GM12878 (cell line): ENCODE data around the gene IFT81. TPM values are rescaled to one million over a fixed set of nuclear protein-coding genes. Genes with fewer than 3 reads are reported as not detected.

Experiments used
- ATAC-seq: fragments of 200-7000 bp; cut with Tn5 transposase; 3 replicates; pipeline ENCODE4 v1.9.1; 2020; ENCODE audit warnings: mild to moderate bottlenecking, moderate library complexity
- BruUV-seq: library from RNA; stranded (reverse); fragments of 400-500 nt; replicated peaks from 2 replicates; lab custom pipeline; 2021; lab: Mats Ljungman, UMichigan
- CTCF ChIA-PET: fragments of 300-600 bp; sonication (Branson Sonifier 250); formaldehyde crosslinking; extraction: SDS; loops from one replicate; lab custom pipeline; 2021; ENCODE audit warnings: inconsistent platforms; lab: Yijun Ruan, JAX
- POLR2A ChIA-PET: fragments of 350-600 bp; formaldehyde crosslinking; extraction: SDS; loops from one replicate; lab custom pipeline; 2021; ENCODE audit warnings: inconsistent platforms; lab: Charles Lee
- RAD21 ChIA-PET: fragments of 300-600 bp; sonication (Branson Sonifier 250); formaldehyde crosslinking; loops from one replicate; lab custom pipeline; 2023; ENCODE audit warnings: antibody characterized with exemption; ENCODE audit not compliant: unreplicated experiment; lab: Charles Lee
- SMC1A ChIA-PET: fragments of 300-600 bp; sonication (Branson Sonifier 250); formaldehyde crosslinking; loops from one replicate; lab custom pipeline; 2023; ENCODE audit not compliant: unreplicated experiment, uncharacterized antibody; lab: Charles Lee
- DNase-seq: peaks from one replicate; pipeline ENCODE4 v3.0.0-alpha.2; 2011; ENCODE audit warnings: low read depth, low spot score
- FAIRE-seq: peaks from 3 replicates; lab custom pipeline; 2011; peaks lifted over from hg19 to GRCh38; lab: Jason Lieb, UNC
- H2AFZ ChIP-seq: 2 replicates; pipeline ENCODE4 v1.6.0; 2011; ENCODE audit warnings: low read depth, low read length, control low read depth; ENCODE audit not compliant: control insufficient read depth
- H3K27ac ChIP-seq: 2 replicates; pipeline ENCODE4 v1.5.1; 2011; ENCODE audit warnings: control low read depth; ENCODE audit not compliant: control insufficient read depth, insufficient read depth
- H3K27me3 ChIP-seq, 2 experiments: replicated peaks in 1 of 2; 2 replicates each; pipeline versions ENCODE4 v1.6.0 to v1.6.1; 2011; ENCODE audit warnings: low read length in 1 of 2; ENCODE audit not compliant: control insufficient read depth in 2 of 2, insufficient read depth in 2 of 2
- H3K36me3 ChIP-seq, 2 experiments: 2 replicates each; pipeline ENCODE4 v1.5.1; 2011; ENCODE audit warnings: low read length in 1 of 2; ENCODE audit not compliant: control insufficient read depth in 2 of 2, insufficient read depth in 2 of 2
- H3K4me1 ChIP-seq: 2 replicates; pipeline ENCODE4 v1.6.1; 2011; ENCODE audit warnings: mild to moderate bottlenecking, low read length, moderate library complexity, mixed read lengths; ENCODE audit not compliant: control insufficient read depth, insufficient read depth
- H3K4me2 ChIP-seq: 2 replicates; pipeline ENCODE4 v1.6.0; 2011; ENCODE audit warnings: control low read depth; ENCODE audit not compliant: control insufficient read depth, insufficient read depth
- H3K4me3 ChIP-seq: fragments of 200-600 bp; sonication (generic); 2 replicates; pipeline ENCODE4 v1.5.1; 2016
- H3K79me2 ChIP-seq: 2 replicates; pipeline ENCODE4 v1.6.0; 2011; ENCODE audit warnings: low read length; ENCODE audit not compliant: control insufficient read depth, insufficient read depth
- H3K9ac ChIP-seq: 2 replicates; pipeline ENCODE4 v1.8.0; 2011; ENCODE audit warnings: low read length, control low read depth, mixed read lengths; ENCODE audit not compliant: control insufficient read depth, insufficient read depth
- H3K9me3 ChIP-seq: replicated peaks from 3 replicates; pipeline ENCODE4 v1.5.1; 2011; ENCODE audit warnings: mild to moderate bottlenecking, low read length; ENCODE audit not compliant: control insufficient read depth, insufficient read depth
- H4K20me1 ChIP-seq: 2 replicates; pipeline ENCODE4 v1.6.0; 2011; ENCODE audit not compliant: control insufficient read depth, insufficient read depth
- BCLAF1 ChIP-seq: fragments of 450-650 bp; IDR thresholded peaks from 2 replicates; pipeline ENCODE4 v1.6.1; 2017; ENCODE audit warnings: antibody characterized with exemption, mild to moderate bottlenecking, moderate library complexity
- CBFB ChIP-seq: IDR thresholded peaks from 2 replicates; pipeline ENCODE4 v1.6.1; 2016; ENCODE audit warnings: antibody characterized with exemption, low read depth
- FOXM1 ChIP-seq: IDR thresholded peaks from 2 replicates; pipeline ENCODE4 v1.6.1; 2012; ENCODE audit warnings: low read depth, mild to moderate bottlenecking, inconsistent platforms, low read length, moderate library complexity
- IRF4 ChIP-seq: IDR thresholded peaks from 2 replicates; pipeline ENCODE4 v1.6.1; 2011; ENCODE audit warnings: low read depth, low read length
- IRF5 ChIP-seq: fragments of 450-650 bp; IDR thresholded peaks from 2 replicates; pipeline ENCODE4 v1.6.1; 2017; ENCODE audit warnings: borderline replicate concordance
- MTA3 ChIP-seq: IDR thresholded peaks from 2 replicates; pipeline ENCODE4 v1.6.1; 2012; ENCODE audit warnings: low read length, inconsistent platforms, borderline replicate concordance
- MYC ChIP-seq: IDR thresholded peaks from 2 replicates; pipeline ENCODE4 v1.6.1; 2011; ENCODE audit warnings: mild to moderate bottlenecking, low read length, moderate library complexity, inconsistent platforms; ENCODE audit not compliant: insufficient read depth, insufficient replicate concordance, insufficient read length, severe bottlenecking
- PAX5 ChIP-seq: IDR thresholded peaks from 2 replicates; pipeline ENCODE4 v1.6.1; 2011; ENCODE audit warnings: low read depth, low read length, borderline replicate concordance
- SIN3A ChIP-seq: IDR thresholded peaks from 2 replicates; pipeline ENCODE4 v1.6.1; 2012; ENCODE audit warnings: low read depth, low read length, improper control_type of control experiment
- TBL1XR1 ChIP-seq: IDR thresholded peaks from 2 replicates; pipeline ENCODE4 v1.6.1; 2012; ENCODE audit warnings: low read depth, low read length, improper control_type of control experiment
- WGBS: methylation state at CpG from one replicate; pipeline ENCODE4 v1.1.6; 2016; ENCODE audit warnings: low lambda C conversion rate; ENCODE audit not compliant: insufficient replicate concordance, insufficient coverage; ENCODE audit errors: missing lambda C conversion rate; 5-methylcytosine and 5-hydroxymethylcytosine counted together
- in situ Hi-C: fragments of 300-500 bp; cut with MboI; formaldehyde crosslinking; loops from 9 replicates; pipeline ENCODE4 v1.14.3; 2018; ENCODE audit warnings: mixed read lengths
- intact Hi-C: fragments of 100-400 bp; cut with micrococcal nuclease; formaldehyde crosslinking; loops from one replicate; pipeline ENCODE4 v1.14.2; 2022; ENCODE audit not compliant: unreplicated experiment
- polyA plus RNA-seq, 11 experiments: library from polyadenylated mRNA; depleted of rRNA in 4 of 11; unstranded in 6 of 11; stranded (reverse) in 5 of 11; fragments of >200 nt; fragmentation: Nextera tagmentation in 4 of 11; fragmentation: Illumina TruSeq in 1 of 11; extraction: Ambion mirVana in 4 of 11; extraction: Trizol in 1 of 11; gene quantifications; 1 replicate in 1 of 11; 2 replicates in 10 of 11; pipeline versions ENCODE4 v1.2.1 to v1.2.3, GENCODE V29; 2011 to 2016; ENCODE audit warnings: inconsistent platforms in 2 of 11, missing spikeins in 2 of 11, low read depth in 1 of 11
- total RNA-seq, 4 experiments: library from RNA; depleted of rRNA in 3 of 4; stranded (reverse); fragments of >200 nt in 3 of 4; fragmentation: Illumina TruSeq in 1 of 4; extraction: Trizol in 1 of 4; gene quantifications; 2 replicates each; pipeline versions ENCODE4 v1.2.1 to v1.2.3, GENCODE V29; 2013 to 2021
- TF ChIP-seq, protein P1 (sequence below): fragments of 450-650 bp; formaldehyde crosslinking; IDR thresholded peaks from 2 replicates; pipeline ENCODE4 v1.4.0; 2020; ENCODE audit warnings: mild to moderate bottlenecking, moderate library complexity
- TF ChIP-seq, protein P2 (sequence below): fragments of 450-650 bp; IDR thresholded peaks from 2 replicates; pipeline ENCODE4 v1.6.1; 2014; ENCODE audit warnings: mild to moderate bottlenecking

Gene IFT81
- total and polyA plus RNA-seq, 10 of the 15 experiments (the other 5 are each of a cell fraction or from before 2014, with no cell fraction given): 4.1 to 9.9 (median 5.6) TPM

- no TSS peak for BruUV-seq
- H3K4me1 ChIP-seq: peaks cover 5% of the 10 kb centered on the region; the same call in 1 of the 2 replicates
- no peak overlapping the region for H3K4me3 ChIP-seq
- ATAC-seq (no peak), FAIRE-seq (no peak), DNase-seq (no peak)
- ChIA-PET RAD21 (no interaction called here), CTCF (interaction anchor here (0.5 to 4.0 kb wide), 4 partner anchors 77 to 342 kb away, joined by 3 to 16 read pairs (median 3); no protein-coding TSS in a partner anchor), SMC1A (interaction anchor here (1.4 kb wide), 1 partner anchor 143 kb away, joined by 4 read pairs; no protein-coding TSS in a partner anchor), POLR2A (no interaction called here)
- H3K9ac ChIP-seq: no peak overlapping the region
- no peak overlapping the region for H2AFZ ChIP-seq
- H4K20me1 ChIP-seq: no peaks in the 10 kb centered on the region
- H3K4me2 ChIP-seq: no peak overlapping the region
- H3K36me3 ChIP-seq: no peaks in the 10 kb centered on the region
- in situ Hi-C loops: no loop called here
- no peaks in the 10 kb centered on the region for H3K9me3 ChIP-seq
- intact Hi-C loops: no loop called here
- WGBS: 56% methylated on average over 14 of the region's 14 CpGs
- no peaks in the 10 kb centered on the region for H3K79me2 ChIP-seq
- H3K27me3 ChIP-seq: no peaks in the 10 kb centered on the region
- H3K27ac ChIP-seq: no peak overlapping the region
- TF ChIP-seq IRF4 (no peak), FOXM1 (no peak), MYC (no peak), SIN3A (no peak), MTA3 (no peak), IRF5 (no peak), PAX5 (no peak), TBL1XR1 (no peak), BCLAF1 (no peak), CBFB (no peak)
- TF ChIP-seq, protein P1, sequence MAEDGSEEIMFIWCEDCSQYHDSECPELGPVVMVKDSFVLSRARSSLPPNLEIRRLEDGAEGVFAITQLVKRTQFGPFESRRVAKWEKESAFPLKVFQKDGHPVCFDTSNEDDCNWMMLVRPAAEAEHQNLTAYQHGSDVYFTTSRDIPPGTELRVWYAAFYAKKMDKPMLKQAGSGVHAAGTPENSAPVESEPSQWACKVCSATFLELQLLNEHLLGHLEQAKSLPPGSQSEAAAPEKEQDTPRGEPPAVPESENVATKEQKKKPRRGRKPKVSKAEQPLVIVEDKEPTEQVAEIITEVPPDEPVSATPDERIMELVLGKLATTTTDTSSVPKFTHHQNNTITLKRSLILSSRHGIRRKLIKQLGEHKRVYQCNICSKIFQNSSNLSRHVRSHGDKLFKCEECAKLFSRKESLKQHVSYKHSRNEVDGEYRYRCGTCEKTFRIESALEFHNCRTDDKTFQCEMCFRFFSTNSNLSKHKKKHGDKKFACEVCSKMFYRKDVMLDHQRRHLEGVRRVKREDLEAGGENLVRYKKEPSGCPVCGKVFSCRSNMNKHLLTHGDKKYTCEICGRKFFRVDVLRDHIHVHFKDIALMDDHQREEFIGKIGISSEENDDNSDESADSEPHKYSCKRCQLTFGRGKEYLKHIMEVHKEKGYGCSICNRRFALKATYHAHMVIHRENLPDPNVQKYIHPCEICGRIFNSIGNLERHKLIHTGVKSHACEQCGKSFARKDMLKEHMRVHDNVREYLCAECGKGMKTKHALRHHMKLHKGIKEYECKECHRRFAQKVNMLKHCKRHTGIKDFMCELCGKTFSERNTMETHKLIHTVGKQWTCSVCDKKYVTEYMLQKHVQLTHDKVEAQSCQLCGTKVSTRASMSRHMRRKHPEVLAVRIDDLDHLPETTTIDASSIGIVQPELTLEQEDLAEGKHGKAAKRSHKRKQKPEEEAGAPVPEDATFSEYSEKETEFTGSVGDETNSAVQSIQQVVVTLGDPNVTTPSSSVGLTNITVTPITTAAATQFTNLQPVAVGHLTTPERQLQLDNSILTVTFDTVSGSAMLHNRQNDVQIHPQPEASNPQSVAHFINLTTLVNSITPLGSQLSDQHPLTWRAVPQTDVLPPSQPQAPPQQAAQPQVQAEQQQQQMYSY (CRISPR knock-in tag): no peak
- TF ChIP-seq, protein P2, sequence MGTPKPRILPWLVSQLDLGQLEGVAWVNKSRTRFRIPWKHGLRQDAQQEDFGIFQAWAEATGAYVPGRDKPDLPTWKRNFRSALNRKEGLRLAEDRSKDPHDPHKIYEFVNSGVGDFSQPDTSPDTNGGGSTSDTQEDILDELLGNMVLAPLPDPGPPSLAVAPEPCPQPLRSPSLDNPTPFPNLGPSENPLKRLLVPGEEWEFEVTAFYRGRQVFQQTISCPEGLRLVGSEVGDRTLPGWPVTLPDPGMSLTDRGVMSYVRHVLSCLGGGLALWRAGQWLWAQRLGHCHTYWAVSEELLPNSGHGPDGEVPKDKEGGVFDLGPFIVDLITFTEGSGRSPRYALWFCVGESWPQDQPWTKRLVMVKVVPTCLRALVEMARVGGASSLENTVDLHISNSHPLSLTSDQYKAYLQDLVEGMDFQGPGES: no peak
These were observed 123.4 kb downstream of the IFT81 start for GRCh38 chr12:110247340-110248095.
